Neural cell (in vitro differentiated cells): ENCODE measurements around the gene MPND.
A peak's percentile ranks its signal among the peaks of the same experiment; 100 is the strongest.

Experiments used
- CTCF ChIP-seq: fragments of 450-650 bp; IDR thresholded peaks from 2 replicates; pipeline ENCODE4 v1.5.1; 2014; ENCODE audit warnings: antibody characterized with exemption, mild to moderate bottlenecking, moderate library complexity; ENCODE audit not compliant: poor library complexity, severe bottlenecking
- EP300 ChIP-seq: fragments of 450-650 bp; conservative IDR thresholded peaks from 2 replicates; pipeline ENCODE4 v1.6.1; 2014; ENCODE audit warnings: antibody characterized with exemption, mild to moderate bottlenecking, moderate library complexity; ENCODE audit not compliant: poor library complexity, severe bottlenecking
- EZH2 ChIP-seq: fragments of 200-600, 300-800 bp; shearing (Covaris generic), sonication (generic); IDR thresholded peaks from 2 replicates; pipeline ENCODE4 v1.6.1; 2014; ENCODE audit warnings: antibody characterized with exemption, low read length, borderline replicate concordance, mild to moderate bottlenecking; ENCODE audit not compliant: insufficient read depth, poor library complexity, severe bottlenecking
- POLR2AphosphoS5 ChIP-seq: IDR thresholded peaks from 2 replicates; pipeline ENCODE4 v1.6.1; 2012
- RAD21 ChIP-seq: fragments of 450-650 bp; conservative IDR thresholded peaks from 2 replicates; pipeline ENCODE4 v1.6.1; 2014; ENCODE audit warnings: antibody characterized with exemption, mild to moderate bottlenecking, moderate library complexity

GRCh38 chr19:4352701-4353121 lies 9.3 kb downstream of the MPND start:
- TF ChIP-seq CTCF (peak; percentile 68), RAD21 (peak; percentile 60), EZH2 (no peak), EP300 (no peak), POLR2AphosphoS5 (no peak)
